NCI-H446 treated with DMSO at 0.1 percent for 48 hours (cell line): ENCODE measurements around the gene KIAA1671.

Experiments used
- DNase-seq: peaks from one replicate; lab custom pipeline; 2025; lab: John Stamatoyannopoulos, UW

The KIAA1671 gene

DNA sequence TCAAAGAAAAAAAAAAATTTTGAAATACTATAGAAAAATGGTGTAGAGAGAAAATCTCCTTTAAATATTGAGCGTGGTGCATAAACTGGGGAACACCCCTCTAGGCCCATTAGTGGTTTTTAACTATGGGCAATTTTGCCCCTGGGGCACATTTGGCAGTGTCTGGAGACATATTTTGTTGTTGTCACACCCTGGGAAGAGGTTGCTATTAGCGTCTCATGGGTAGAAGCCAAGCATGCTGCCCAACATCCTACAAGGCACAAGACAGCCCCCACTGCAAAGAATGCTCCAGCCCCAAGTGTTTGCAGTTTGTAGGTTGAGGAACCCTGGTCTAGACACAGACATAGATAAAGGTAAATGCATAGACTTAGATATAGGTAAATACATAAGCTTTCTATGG lies 92.6 kb downstream of the KIAA1671 start:
- no peak for DNase-seq

- DNase-seq: no peak
Observed at GRCh38 chr22:25048071-25048470, 95.6 kb downstream of the KIAA1671 start.

- DNase-seq: no peak
Observed at GRCh38 chr22:25048659-25049647, 96.4 kb downstream of the KIAA1671 start.

DNA sequence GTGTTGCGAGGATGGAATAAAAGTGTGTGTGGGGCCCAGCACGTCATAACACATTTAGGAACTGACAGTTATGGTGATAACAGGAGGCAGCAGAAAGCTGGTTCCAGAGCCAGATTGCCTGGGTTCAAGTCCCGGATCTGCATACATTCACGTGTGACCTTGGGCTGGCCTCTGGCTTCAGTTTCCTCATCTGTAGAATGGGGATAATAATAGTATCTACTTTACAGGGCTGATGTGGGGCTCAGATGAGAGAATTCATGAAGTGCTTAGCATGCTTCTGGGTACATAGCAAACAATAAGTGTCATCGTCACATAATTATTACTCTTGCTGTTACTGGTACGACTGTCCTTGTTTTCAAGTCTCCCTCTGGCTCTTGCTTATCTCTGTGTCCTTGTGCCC lies 97.3 kb downstream of the KIAA1671 start:
- DNase-seq: no peak

DNA sequence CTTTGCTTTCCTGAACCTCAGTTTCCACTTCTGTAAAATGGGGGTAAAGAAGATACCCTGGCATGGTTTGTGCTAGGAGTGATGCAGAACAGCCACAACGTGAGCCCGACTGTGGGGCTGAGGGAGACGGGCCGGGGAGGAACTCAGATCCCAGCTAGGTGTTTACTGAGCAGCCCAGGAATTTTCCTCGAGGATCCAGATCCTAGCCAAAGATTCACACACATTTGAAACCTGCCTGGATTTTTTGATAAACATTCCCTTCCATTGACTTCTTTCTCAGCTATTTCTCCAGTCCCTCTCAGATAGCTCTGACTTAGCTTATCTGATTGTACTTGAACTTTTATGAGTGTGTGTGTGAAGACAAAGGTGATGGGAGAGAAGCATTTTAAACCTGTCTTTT lies 98.0 kb downstream of the KIAA1671 start:
- DNase-seq: no peak

GRCh38 chr22:25051073-25051472 lies 98.6 kb downstream of the KIAA1671 start:
- DNase-seq: no peak

- DNase-seq: peak; percentile 44
Observed at GRCh38 chr22:25051983-25052710, 99.6 kb downstream of the KIAA1671 start.

DNA sequence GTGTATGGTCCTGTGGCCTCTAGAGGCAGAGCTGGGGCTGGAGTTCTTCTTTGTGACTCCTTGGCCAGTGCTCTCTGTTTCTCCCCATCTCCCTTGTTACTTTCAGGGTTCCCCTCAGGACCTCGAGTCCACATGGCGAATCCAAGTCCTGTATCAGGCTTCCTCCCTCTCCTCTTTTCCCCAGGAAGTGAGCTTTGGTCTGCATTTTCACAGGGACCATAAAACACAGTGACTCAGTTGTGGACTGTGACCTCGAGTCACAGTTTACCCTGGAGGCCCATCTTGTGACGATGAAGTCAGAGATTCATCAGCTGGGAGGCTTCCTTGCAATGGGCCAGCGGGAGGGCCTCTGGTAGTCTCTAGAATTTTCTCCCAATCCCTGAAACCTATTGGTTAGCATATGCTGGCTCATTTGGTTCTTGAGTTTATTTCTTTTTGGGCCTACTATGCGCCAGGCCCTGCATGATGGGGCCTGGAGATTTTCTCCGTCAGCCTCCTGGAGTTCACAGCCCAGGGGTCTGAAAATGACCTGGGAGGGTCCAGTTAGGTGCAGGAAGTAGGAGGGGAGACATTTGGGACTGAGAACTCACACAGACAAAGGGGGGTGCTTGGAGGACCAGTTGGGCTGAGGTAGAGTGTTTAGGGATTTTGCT lies 100.8 kb downstream of the KIAA1671 start:
- no peak for DNase-seq

DNA sequence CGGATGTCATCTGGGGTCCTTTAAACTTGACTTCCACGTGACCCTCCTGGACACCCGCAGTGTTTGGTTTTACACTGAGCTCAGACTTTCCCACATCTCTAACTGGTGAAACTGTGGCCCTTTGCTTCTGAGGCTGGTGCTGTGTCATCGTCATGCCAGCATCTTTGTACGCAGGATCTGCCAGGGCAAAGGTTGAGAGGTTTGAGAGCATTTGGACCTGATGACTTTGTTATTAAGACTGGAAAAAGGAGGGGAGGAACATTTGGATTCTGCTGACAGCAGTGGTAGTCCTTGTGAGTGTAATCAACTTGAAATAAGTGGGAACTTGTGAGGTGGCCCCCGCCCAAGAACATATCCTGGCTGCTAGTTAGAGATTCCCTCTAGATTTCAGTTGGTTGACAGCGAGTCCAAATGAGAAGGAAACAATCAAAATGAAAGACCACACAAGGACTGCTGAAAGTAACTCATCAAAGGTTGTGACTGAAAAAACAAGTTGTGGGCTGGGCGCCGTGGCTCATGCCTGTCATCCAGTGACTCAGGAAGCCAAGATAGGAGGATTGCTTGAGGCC lies 102.5 kb downstream of the KIAA1671 start:
- peak; percentile 44 for DNase-seq

- no peak for DNase-seq
Observed at GRCh38 chr22:25057013-25057881, 104.7 kb downstream of the KIAA1671 start.

DNA sequence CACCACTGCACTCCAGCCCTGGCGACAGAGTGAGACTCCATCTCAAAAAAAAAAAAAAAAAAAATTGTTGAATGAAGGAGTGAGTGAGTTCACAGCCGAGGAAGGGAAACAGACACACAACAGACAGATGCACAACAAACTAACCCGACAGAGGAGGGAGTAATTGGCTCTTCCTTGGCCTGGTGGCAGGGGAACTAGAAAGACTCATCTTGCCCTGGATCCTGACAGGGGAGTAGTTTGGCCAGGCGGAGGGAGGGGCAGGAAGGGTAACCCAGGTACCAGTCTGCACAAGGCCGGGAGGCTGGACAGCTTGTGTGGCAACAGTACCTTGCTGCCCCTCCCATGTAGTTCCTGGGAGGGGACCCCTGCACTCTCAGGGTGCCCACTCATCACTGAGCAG lies 106.9 kb downstream of the KIAA1671 start:
- DNase-seq: no peak

DNA sequence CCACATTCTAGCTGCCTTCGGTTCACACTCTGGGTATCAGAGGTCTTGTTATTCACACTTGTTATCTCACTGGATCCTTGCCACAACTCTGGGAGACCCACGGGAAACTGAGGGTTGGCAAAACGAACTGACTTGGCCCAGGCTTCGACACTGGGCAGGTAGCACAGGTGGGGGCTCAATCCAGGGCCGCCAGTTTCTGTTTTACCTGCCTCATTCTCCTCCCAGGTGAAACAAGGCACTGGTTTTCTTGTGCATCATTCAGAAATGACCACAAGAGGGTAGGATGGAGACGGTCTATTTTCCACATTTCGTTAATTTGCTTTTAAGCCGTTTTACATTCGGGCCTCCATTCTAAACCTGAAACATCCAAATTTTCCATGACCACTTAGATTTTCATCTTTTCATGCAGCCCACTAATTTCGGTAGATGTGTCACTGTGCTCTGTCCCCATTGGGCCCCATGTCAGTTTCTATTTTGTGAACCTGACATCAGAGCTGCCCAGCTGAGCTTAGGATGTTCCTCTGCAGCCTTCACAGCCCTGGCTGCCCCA lies 108.1 kb downstream of the KIAA1671 start:
- DNase-seq: no peak

GRCh38 chr22:25061134-25061533 lies 108.6 kb downstream of the KIAA1671 start:
- DNase-seq: no peak

DNA sequence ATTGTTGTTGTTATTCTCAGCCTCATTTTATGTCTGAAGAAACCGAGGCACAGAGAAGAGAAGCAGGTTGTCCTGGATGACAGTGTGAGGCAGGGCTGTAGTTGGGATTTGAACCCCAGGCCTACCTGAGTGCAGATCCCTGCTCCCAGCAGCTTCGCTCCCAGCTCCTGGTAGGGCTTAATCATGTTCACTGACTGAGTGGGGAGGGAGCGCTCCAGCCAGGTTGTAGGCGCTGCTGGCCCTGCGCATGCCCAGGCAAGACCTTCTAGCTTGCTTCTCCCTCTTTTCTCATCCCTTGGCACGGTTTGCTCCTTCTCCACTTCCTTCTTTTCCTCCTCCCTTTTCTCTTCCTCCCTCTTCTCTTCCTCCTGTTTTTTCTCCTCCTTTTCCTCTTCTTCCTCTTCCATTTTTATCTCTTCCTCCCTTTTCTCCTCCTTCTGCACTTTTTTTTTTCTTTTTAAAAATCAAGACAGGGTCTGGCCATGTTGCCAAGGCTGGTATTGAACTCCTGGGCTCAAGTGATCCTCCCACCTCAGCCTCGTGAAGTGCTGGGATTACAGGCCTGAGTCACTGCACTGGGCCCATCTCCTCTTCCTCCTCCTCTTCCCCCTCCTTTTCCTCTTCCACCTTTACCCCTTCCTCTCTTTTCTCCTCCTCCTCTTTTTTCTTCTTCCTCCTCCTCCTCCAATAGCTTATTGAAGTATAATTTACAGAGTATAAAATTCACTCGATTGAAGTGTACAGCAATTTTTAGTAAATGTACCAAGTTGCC lies 109.3 kb downstream of the KIAA1671 start:
- no peak for DNase-seq

DNA sequence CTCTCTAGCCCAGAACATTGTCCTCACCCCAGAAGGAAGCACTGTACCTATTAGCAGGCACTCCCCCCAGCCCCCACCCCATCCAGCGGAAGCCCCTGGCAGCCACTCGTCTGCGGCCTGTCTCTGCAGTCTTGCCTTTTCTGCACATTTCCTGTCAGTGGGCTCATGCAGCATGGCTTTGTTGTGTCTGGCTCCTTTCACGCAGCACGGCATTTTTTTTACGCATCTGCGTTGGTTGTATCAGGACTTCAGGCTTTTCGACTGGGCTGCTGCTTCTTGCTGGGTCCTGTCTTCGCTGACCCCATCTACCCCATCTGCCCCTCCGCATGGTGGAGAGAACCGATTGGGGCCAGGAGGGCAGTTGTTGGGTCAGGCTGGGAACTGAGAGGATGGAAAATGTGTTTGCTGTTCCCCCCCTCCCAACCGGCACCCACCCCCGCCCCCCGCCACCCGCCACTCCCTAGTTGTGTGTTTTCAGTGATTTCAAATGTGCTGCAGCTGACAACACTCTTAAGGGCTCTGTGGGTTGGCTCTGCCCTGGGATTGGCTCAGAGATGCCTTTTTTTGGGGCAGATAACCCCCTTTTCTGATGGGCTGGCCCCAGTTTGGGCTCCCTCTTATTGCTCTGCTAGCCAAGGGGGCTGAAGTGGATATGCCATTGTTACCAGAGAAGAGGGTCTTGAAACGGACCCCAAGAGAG lies 110.0 kb downstream of the KIAA1671 start:
- no peak for DNase-seq

- no peak for DNase-seq
Observed at GRCh38 chr22:25064894-25065560, 112.5 kb downstream of the KIAA1671 start.

DNA sequence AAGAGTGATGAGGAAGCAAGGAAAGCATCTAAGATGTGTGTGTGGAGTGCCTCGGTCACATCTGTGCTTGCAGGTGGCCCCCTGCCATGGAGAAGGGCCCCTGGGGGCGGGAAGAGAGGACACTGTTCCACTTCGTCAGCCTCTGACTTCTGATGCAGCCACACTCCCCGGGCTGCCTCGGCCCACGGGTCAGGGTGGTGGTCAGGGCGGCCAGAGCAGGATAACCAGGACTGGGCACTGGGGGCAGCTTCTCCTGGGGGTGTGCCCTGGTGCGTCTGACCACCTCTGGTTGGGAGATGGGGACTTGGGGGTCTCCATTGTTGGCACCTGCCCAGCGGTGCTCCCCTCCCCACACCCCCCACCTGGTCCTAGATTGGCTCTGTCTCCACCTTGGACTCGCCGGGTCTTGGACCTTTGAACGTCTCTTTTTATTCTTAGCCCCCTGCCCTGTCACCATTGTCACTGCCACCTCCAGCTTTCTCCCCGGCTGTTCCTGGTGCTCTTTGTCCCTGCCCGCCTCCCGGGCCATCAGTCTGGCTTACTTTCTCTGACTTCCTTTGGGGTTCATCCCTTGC lies 114.4 kb downstream of the KIAA1671 start:
- no peak for DNase-seq

DNA sequence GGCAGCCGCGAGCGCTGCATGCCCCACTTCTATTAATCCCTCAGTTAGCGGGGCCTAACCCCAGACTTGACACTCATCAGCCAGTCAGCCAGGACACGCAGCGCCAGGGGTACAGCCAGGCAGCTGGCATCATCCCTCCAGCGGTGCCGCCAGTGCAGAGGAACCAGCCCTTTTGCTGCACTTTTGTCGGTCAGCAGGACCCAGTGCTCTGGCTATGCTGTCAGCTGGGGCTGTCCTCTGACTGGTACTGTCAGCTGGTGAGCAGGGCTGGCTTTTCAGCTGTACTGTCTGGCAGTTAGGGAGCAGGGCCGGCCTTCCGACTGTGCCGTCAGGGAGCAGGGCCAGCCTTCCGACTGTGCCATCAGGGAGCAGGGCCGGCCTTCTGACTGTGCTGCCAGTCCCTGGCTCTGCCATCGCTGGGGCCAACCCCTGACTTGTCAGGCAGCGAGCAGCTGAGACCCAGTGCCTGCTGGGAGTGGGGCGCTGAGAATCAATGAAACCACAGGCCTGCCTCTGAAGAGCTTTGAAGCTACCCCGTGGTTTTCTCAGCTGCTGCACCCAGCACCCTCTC lies 115.4 kb downstream of the KIAA1671 start:
- DNase-seq: no peak
